Astrocyte (in vitro differentiated cells and primary cell): ENCODE data around the gene LSM14B. TPM values are rescaled to one million over a fixed set of nuclear protein-coding genes. Genes with fewer than 3 reads are reported as not detected.

Experiments
- DNase-seq: peaks from one replicate; pipeline ENCODE4 v3.0.0-alpha.2; 2010; ENCODE audit warnings: low read depth
- FAIRE-seq: peaks from 2 replicates; lab custom pipeline; 2011; peaks lifted over from hg19 to GRCh38; lab: Jason Lieb, UNC
- H2AFZ ChIP-seq: 2 replicates; pipeline ENCODE4 v1.6.0; 2012; ENCODE audit warnings: low read depth, low read length, inconsistent platforms
- H3K27ac ChIP-seq: 2 replicates; pipeline ENCODE4 v1.5.1; 2011; ENCODE audit warnings: low read depth, low read length, inconsistent platforms
- H3K27me3 ChIP-seq: 2 replicates; pipeline ENCODE4 v1.6.0; 2011; ENCODE audit warnings: low read length, inconsistent platforms; ENCODE audit not compliant: insufficient read depth
- H3K36me3 ChIP-seq: 2 replicates; pipeline ENCODE4 v1.5.1; 2011; ENCODE audit warnings: low read length, inconsistent platforms; ENCODE audit not compliant: insufficient read depth
- H3K4me1 ChIP-seq: 2 replicates; pipeline ENCODE4 v1.5.1; 2011; ENCODE audit warnings: low read length, inconsistent platforms; ENCODE audit not compliant: insufficient read depth
- H3K4me2 ChIP-seq: 2 replicates; pipeline ENCODE4 v1.6.0; 2012; ENCODE audit warnings: low read length, inconsistent platforms
- H3K4me3 ChIP-seq: 2 replicates; pipeline ENCODE4 v1.5.1; 2011; ENCODE audit warnings: low read depth, mild to moderate bottlenecking, low read length, inconsistent platforms; ENCODE audit not compliant: insufficient read depth
- H3K79me2 ChIP-seq: 2 replicates; pipeline ENCODE4 v1.6.0; 2012; ENCODE audit warnings: mild to moderate bottlenecking, low read length, inconsistent platforms; ENCODE audit not compliant: insufficient read depth
- H3K9ac ChIP-seq: 2 replicates; pipeline ENCODE4 v1.6.0; 2012; ENCODE audit warnings: mild to moderate bottlenecking, low read length, inconsistent platforms
- H3K9me3 ChIP-seq: 2 replicates; pipeline ENCODE4 v1.5.1; 2012; ENCODE audit warnings: low read depth, mild to moderate bottlenecking, low read length, inconsistent platforms; ENCODE audit not compliant: insufficient read depth
- H4K20me1 ChIP-seq: 2 replicates; pipeline ENCODE4 v1.6.0; 2012; ENCODE audit warnings: low read length, inconsistent platforms; ENCODE audit not compliant: insufficient read depth
- H3K27ac Mint-ChIP-seq: one replicate; pipeline ENCODE4 v1.8.0; 2021; ENCODE audit warnings: mild to moderate bottlenecking, mixed read lengths; ENCODE audit not compliant: unreplicated experiment
- H3K27me3 Mint-ChIP-seq: one replicate; pipeline ENCODE4 v1.8.0; 2021; ENCODE audit warnings: low read depth, mixed read lengths; ENCODE audit not compliant: unreplicated experiment
- H3K36me3 Mint-ChIP-seq: one replicate; pipeline ENCODE4 v1.8.0; 2021; ENCODE audit warnings: low read depth, mixed read lengths; ENCODE audit not compliant: unreplicated experiment
- H3K4me1 Mint-ChIP-seq: one replicate; pipeline ENCODE4 v1.8.0; 2021; ENCODE audit warnings: low read depth, mixed read lengths; ENCODE audit not compliant: unreplicated experiment
- H3K4me3 Mint-ChIP-seq: one replicate; pipeline ENCODE4 v1.8.0; 2021; ENCODE audit warnings: mild to moderate bottlenecking, moderate library complexity, mixed read lengths; ENCODE audit not compliant: unreplicated experiment
- H3K9me3 Mint-ChIP-seq: one replicate; pipeline ENCODE4 v1.8.0; 2021; ENCODE audit warnings: mild to moderate bottlenecking, mixed read lengths; ENCODE audit not compliant: unreplicated experiment
- EZH2 ChIP-seq: IDR thresholded peaks from 2 replicates; pipeline ENCODE4 v1.6.1; 2012; ENCODE audit warnings: mild to moderate bottlenecking, low read length, inconsistent platforms; ENCODE audit not compliant: insufficient read depth
- total RNA-seq: library from RNA; stranded (reverse); gene quantifications from 2 replicates; pipeline ENCODE4 v1.2.1, GENCODE V29; 2021
- TF ChIP-seq, protein P1 (sequence below): IDR thresholded peaks from 2 replicates; pipeline ENCODE4 v1.5.1; 2011; ENCODE audit warnings: low read depth, mild to moderate bottlenecking, inconsistent platforms, low read length, moderate library complexity; ENCODE audit not compliant: insufficient read depth

LSM14B gene
- total RNA-seq, 1 donor from 2014 or later, result 27.1 TPM

DNA sequence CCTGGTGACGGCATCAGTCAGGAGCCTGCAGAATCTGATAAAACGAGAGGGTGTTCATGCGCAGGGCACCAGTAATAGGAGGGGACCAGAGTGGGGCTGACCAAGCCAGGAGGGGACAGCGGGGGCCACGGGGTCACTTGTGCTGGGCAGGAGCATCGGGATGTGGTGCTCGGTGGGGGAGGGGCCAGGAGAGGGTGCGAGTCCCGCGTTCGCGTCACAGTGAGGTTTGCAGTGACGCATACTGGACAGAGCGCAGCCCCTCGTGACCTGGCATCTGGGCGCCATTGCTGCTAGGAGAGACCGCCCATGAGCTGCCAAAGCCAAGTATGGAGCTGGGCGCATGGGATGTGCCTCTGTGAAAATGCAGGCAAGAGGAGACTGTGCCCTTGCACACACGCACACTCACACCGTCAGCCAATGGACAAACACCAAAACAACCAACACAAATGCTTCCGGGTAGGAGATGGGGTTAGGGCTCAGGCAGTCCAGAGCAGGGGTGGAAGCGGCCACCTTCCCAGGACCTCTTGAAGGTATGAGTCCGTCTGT, 46.7 kb downstream of the LSM14B start:
- H3K9ac ChIP-seq, result no peak overlapping the region
- H3K4me3 Mint-ChIP-seq, result no peak overlapping the region
- no peak overlapping the region for H3K27ac Mint-ChIP-seq
- peaks cover 11% of the 10 kb centered on the region for H3K36me3 Mint-ChIP-seq
- FAIRE-seq, result no peak
- H3K27me3 ChIP-seq, result no peaks in the 10 kb centered on the region
- H3K27ac ChIP-seq, result no peak overlapping the region
- H3K4me1 ChIP-seq, result no peaks in the 10 kb centered on the region
- H3K4me1 Mint-ChIP-seq, result no peaks in the 10 kb centered on the region
- H3K27me3 Mint-ChIP-seq, result no peaks in the 10 kb centered on the region
- no peak for DNase-seq
- no peak overlapping the region for H2AFZ ChIP-seq
- TF ChIP-seq EZH2, result no peak
- TF ChIP-seq, protein P1, sequence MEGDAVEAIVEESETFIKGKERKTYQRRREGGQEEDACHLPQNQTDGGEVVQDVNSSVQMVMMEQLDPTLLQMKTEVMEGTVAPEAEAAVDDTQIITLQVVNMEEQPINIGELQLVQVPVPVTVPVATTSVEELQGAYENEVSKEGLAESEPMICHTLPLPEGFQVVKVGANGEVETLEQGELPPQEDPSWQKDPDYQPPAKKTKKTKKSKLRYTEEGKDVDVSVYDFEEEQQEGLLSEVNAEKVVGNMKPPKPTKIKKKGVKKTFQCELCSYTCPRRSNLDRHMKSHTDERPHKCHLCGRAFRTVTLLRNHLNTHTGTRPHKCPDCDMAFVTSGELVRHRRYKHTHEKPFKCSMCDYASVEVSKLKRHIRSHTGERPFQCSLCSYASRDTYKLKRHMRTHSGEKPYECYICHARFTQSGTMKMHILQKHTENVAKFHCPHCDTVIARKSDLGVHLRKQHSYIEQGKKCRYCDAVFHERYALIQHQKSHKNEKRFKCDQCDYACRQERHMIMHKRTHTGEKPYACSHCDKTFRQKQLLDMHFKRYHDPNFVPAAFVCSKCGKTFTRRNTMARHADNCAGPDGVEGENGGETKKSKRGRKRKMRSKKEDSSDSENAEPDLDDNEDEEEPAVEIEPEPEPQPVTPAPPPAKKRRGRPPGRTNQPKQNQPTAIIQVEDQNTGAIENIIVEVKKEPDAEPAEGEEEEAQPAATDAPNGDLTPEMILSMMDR, result no peak
- no peaks in the 10 kb centered on the region for H3K9me3 Mint-ChIP-seq
- H3K36me3 ChIP-seq, result peaks cover 21% of the 10 kb centered on the region
- H4K20me1 ChIP-seq, result no peaks in the 10 kb centered on the region
- no peaks in the 10 kb centered on the region for H3K9me3 ChIP-seq
- no peaks in the 10 kb centered on the region for H3K79me2 ChIP-seq
- H3K4me2 ChIP-seq, result no peak overlapping the region
- no peak overlapping the region for H3K4me3 ChIP-seq

DNA sequence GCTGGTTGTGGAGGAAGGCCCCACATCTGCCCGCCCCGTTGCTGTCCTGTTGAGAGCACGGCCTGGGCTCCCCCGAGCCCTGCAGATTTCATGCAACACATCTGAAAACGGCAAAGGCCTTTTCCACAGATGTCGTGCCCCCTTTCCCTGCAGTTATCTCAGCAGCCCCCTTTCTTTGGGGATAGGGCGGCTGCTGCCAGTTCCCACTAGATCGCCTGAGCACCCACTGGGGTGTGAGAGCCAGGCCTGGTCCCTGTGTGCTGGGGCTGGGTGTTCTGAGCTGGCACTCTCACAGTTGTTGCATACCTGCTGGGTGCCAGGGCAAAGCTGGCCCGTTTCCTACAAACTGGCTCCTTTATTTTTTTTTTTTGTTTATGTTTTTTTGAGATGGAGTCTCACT, 48.3 kb downstream of the LSM14B start:
- H3K9ac ChIP-seq, result no peak overlapping the region
- TF ChIP-seq, protein P1, result no peak
- TF ChIP-seq EZH2, result no peak

DNA sequence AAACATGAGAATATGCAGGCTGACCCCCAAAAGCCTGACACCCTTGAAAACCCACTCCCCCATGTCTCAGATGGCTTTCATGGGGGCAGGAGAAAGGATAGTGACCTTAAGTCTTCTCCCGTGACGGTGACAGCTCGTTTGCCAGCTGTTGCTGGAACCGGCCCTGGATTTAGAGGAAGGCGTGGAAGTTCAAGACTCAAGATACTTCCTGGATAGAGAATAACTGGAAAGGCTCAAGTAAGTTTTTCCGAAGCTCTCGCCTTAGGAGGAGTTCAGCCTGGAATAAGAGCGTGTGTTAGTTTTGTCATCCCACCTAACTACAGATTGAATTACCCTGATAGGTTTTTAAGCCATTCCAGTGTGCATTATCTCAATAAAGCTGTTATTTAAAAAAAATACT, 49.0 kb downstream of the LSM14B start:
- TF ChIP-seq EZH2, result no peak
- TF ChIP-seq, protein P1, result no peak
- Histone ChIP-seq H3K4me2 (no peak overlapping the region), H3K9ac (no peak overlapping the region), H2AFZ (no peak overlapping the region), H4K20me1 (no peaks in the 10 kb centered on the region), H3K4me3 (no peak overlapping the region), H3K27me3 (no peaks in the 10 kb centered on the region), H3K27ac (no peak overlapping the region), H3K79me2 (no peaks in the 10 kb centered on the region), H3K36me3 (peaks cover 16% of the 10 kb centered on the region), H3K4me1 (no peaks in the 10 kb centered on the region), H3K9me3 (no peaks in the 10 kb centered on the region)
- no peak for DNase-seq
- no peaks in the 10 kb centered on the region for H3K27me3 Mint-ChIP-seq
- FAIRE-seq, result no peak
- H3K4me1 Mint-ChIP-seq, result no peaks in the 10 kb centered on the region
- H3K36me3 Mint-ChIP-seq, result peaks cover 10% of the 10 kb centered on the region
- no peak overlapping the region for H3K27ac Mint-ChIP-seq
- no peaks in the 10 kb centered on the region for H3K9me3 Mint-ChIP-seq
- peak overlapping the region; percentile 62 for H3K4me3 Mint-ChIP-seq

More for the DNA sequence above, 48.3 kb downstream of the LSM14B start:
- Mint-ChIP-seq H3K27ac (no peak overlapping the region), H3K4me3 (no peak overlapping the region), H3K9me3 (no peaks in the 10 kb centered on the region), H3K36me3 (peaks cover 9% of the 10 kb centered on the region), H3K27me3 (no peaks in the 10 kb centered on the region), H3K4me1 (no peaks in the 10 kb centered on the region)
- FAIRE-seq (no peak), DNase-seq (no peak)
- H3K4me3 ChIP-seq, result no peak overlapping the region
- H3K4me1 ChIP-seq, result no peaks in the 10 kb centered on the region
- H4K20me1 ChIP-seq, result no peaks in the 10 kb centered on the region
- no peaks in the 10 kb centered on the region for H3K27me3 ChIP-seq
- no peak overlapping the region for H3K4me2 ChIP-seq
- H3K9me3 ChIP-seq, result no peaks in the 10 kb centered on the region
- H2AFZ ChIP-seq, result no peak overlapping the region
- peaks cover 17% of the 10 kb centered on the region for H3K36me3 ChIP-seq
- no peaks in the 10 kb centered on the region for H3K79me2 ChIP-seq
- no peak overlapping the region for H3K27ac ChIP-seq
